Prostate gland (tissue), 2 donors: ENCODE measurements around the gene CLVS2. TPM values are rescaled to one million over a fixed set of nuclear protein-coding genes. Genes with fewer than 3 reads are reported as not detected.

Experiments used
- DNase-seq: peaks from one replicate; pipeline ENCODE4 v3.0.0-alpha.2; 2019; ENCODE audit warnings: low spot score
- H3K27ac ChIP-seq, 2 donors: fragments of 200-600 bp; sonication (generic); 2 replicates each; pipeline ENCODE4 v1.5.1; 2017 to 2019
- H3K27me3 ChIP-seq: fragments of 200-600 bp; sonication (generic); replicated peaks from 2 replicates; pipeline ENCODE4 v1.5.1; 2019; ENCODE audit not compliant: insufficient read depth
- H3K36me3 ChIP-seq, 2 donors: fragments of 200-600 bp; sonication (generic); 1 replicate in 1 of 2; 2 replicates in 1 of 2; pipeline versions ENCODE4 v1.5.1 to v1.8.1; 2017 to 2019
- H3K4me1 ChIP-seq: fragments of 200-600 bp; sonication (generic); replicated peaks from 2 replicates; pipeline ENCODE4 v1.5.1; 2019
- H3K4me3 ChIP-seq, 2 donors: fragments of 200-600 bp; sonication (generic); 2 replicates each; pipeline ENCODE4 v1.5.1; 2017 to 2019
- H3K9me3 ChIP-seq: fragments of 200-600 bp; sonication (generic); 2 replicates; pipeline ENCODE4 v1.5.1; 2017
- CTCF ChIP-seq, 4 experiments: fragments of 200-600 bp in 2 of 4; fragments of 450-650 bp in 2 of 4; sonication (generic) in 2 of 4; IDR thresholded peaks; 1 replicate in 3 of 4; 2 replicates in 1 of 4; pipeline ENCODE4 v1.5.1; 2016 to 2019; ENCODE audit warnings: antibody characterized with exemption in 4 of 4, mild to moderate bottlenecking in 2 of 4, moderate library complexity in 2 of 4
- POLR2A ChIP-seq: fragments of 450-650 bp; IDR thresholded peaks from one replicate; pipeline ENCODE4 v1.6.1; 2016; ENCODE audit warnings: antibody characterized with exemption, mild to moderate bottlenecking
- POLR2AphosphoS5 ChIP-seq: sonication (generic); formaldehyde crosslinking; IDR thresholded peaks from one replicate; pipeline ENCODE4 v1.6.1; 2017; ENCODE audit warnings: antibody characterized with exemption
- WGBS: methylation state at CpG from one replicate; pipeline ENCODE4 v1.1.5; 2018; 5-methylcytosine and 5-hydroxymethylcytosine counted together
- intact Hi-C: fragments of 100-400 bp; cut with DNase I; formaldehyde crosslinking; loops from one replicate; pipeline ENCODE4 v1.14.2; 2022
- total RNA-seq, 2 donors: library from RNA; depleted of rRNA; stranded (reverse); fragments of >200 nt; gene quantifications; one replicate each; pipeline ENCODE4 v1.1.0, GENCODE V29; 2016

Gene CLVS2
- total RNA-seq, 2 donors from 2014 or later: 3.0 to 4.2 TPM

- no peak overlapping the region for H3K27ac ChIP-seq
- no peak overlapping the region for H3K4me3 ChIP-seq
- no peaks in the 10 kb centered on the region for H3K27me3 ChIP-seq
- TF ChIP-seq POLR2AphosphoS5 (no peak), CTCF (IDR thresholded peaks at IDR 0.05) (no peak), POLR2A (no peak)
- no peak for DNase-seq
- 89% methylated on average over 1 of the region's 1 CpG for WGBS
- intact Hi-C loops: loop anchor here (5.0 to 10.0 kb wide), 2 partner anchors 37 to 60 kb away; partner anchors contain the start of gene CLVS2
- no peaks in the 10 kb centered on the region for H3K36me3 ChIP-seq
- no peaks in the 10 kb centered on the region for H3K4me1 ChIP-seq
- H3K9me3 ChIP-seq: no peaks in the 10 kb centered on the region
Observed at GRCh38 chr6:123055256-123055655, 59.2 kb downstream of the CLVS2 start.

- TF ChIP-seq POLR2A (no peak), CTCF (IDR thresholded peaks at IDR 0.05) (no peak), POLR2AphosphoS5 (no peak)
- Histone ChIP-seq H3K36me3 (no peaks in the 10 kb centered on the region), H3K4me3 (no peak overlapping the region), H3K4me1 (no peaks in the 10 kb centered on the region), H3K27me3 (no peaks in the 10 kb centered on the region), H3K27ac (no peak overlapping the region), H3K9me3 (no peaks in the 10 kb centered on the region)
- DNase-seq: no peak
- WGBS: 69% methylated on average over 1 of the region's 1 CpG
- intact Hi-C loops: no loop called here
Observed at GRCh38 chr6:123062670-123063069, 66.6 kb downstream of the CLVS2 start.

- H3K4me3 ChIP-seq: no peak overlapping the region
- H3K9me3 ChIP-seq: no peaks in the 10 kb centered on the region
- no peak overlapping the region for H3K27ac ChIP-seq
- H3K36me3 ChIP-seq: no peaks in the 10 kb centered on the region
- no peak for DNase-seq
- 60% methylated on average over 2 of the region's 2 CpGs for WGBS
- intact Hi-C loops: no loop called here
- no peaks in the 10 kb centered on the region for H3K27me3 ChIP-seq
- TF ChIP-seq CTCF (IDR thresholded peaks at IDR 0.05): no peak
- TF ChIP-seq POLR2AphosphoS5: no peak
- TF ChIP-seq POLR2A: no peak
- no peaks in the 10 kb centered on the region for H3K4me1 ChIP-seq
Observed at GRCh38 chr6:123064038-123064437, 68.0 kb downstream of the CLVS2 start.

GRCh38 chr6:123074616-123075015 lies 78.6 kb downstream of the CLVS2 start:
- H3K36me3 ChIP-seq: no peaks in the 10 kb centered on the region
- no peaks in the 10 kb centered on the region for H3K4me1 ChIP-seq
- no peak overlapping the region for H3K27ac ChIP-seq
- H3K4me3 ChIP-seq: no peak overlapping the region
- DNase-seq: no peak
- TF ChIP-seq POLR2A (no peak), CTCF (IDR thresholded peaks at IDR 0.05) (no peak), POLR2AphosphoS5 (no peak)
- intact Hi-C loops: no loop called here
- no peaks in the 10 kb centered on the region for H3K9me3 ChIP-seq
- no peaks in the 10 kb centered on the region for H3K27me3 ChIP-seq
- 72% methylated on average over 2 of the region's 2 CpGs for WGBS

DNA sequence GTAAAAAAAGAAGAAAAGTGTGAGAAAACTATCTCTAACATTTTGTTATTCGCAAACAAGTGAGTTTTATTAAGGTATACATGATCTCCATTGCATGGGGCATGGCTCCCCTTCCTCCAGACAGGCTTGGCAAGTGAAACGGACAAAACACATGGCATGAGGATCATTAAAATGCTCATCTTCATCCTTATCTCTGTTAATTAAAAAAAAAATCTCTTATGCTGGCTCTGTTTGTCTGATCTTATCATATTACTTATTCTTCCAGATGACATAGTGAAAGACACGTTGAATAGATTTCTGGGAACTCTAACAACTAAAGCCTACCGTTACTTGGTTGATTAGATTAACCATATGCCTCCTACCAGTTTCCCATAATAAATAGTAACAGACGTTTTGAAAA lies 89.4 kb downstream of the CLVS2 start:
- TF ChIP-seq POLR2AphosphoS5 (no peak), POLR2A (no peak), CTCF (IDR thresholded peaks at IDR 0.05) (no peak)
- Histone ChIP-seq H3K27me3 (no peaks in the 10 kb centered on the region), H3K9me3 (no peaks in the 10 kb centered on the region), H3K4me3 (no peak overlapping the region), H3K27ac (no peak overlapping the region), H3K4me1 (no peaks in the 10 kb centered on the region), H3K36me3 (no peaks in the 10 kb centered on the region)
- no peak for DNase-seq
- WGBS: 42% methylated on average over 5 of the region's 5 CpGs
- intact Hi-C loops: no loop called here
